ENCODE measurements around the gene ST13.

ST13 gene

DNA sequence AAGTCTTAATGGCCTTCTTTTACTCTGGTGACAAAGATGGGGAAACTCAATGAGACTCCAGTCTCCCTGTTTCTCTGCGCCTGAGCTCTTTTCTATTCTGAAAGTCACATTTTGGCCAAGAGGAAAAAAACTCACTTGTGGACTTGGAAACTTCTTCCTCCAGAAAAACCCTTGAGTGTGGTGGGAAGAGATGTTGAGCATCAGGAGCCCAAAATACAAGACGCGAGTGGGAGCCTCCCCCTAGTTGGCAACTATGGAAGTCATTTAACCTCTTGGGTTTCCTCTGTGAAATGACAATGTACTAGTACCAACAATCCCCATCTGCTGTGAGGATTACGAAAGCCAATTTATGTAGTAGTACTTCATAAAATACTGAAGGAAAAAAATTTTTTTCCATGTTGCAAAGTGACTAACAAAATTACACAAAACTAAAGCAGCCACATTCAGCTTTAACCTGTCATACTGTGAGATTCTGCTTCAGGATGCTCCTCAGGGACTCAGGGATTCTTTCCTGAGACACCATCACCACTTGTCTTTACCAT is 36.8 kb downstream of the ST13 start:
- H3K4me3 ChIP-seq (ENCODE audit: low read depth, low read length), result peak overlapping the region; percentile 93
- TF ChIP-seq, protein P1, sequence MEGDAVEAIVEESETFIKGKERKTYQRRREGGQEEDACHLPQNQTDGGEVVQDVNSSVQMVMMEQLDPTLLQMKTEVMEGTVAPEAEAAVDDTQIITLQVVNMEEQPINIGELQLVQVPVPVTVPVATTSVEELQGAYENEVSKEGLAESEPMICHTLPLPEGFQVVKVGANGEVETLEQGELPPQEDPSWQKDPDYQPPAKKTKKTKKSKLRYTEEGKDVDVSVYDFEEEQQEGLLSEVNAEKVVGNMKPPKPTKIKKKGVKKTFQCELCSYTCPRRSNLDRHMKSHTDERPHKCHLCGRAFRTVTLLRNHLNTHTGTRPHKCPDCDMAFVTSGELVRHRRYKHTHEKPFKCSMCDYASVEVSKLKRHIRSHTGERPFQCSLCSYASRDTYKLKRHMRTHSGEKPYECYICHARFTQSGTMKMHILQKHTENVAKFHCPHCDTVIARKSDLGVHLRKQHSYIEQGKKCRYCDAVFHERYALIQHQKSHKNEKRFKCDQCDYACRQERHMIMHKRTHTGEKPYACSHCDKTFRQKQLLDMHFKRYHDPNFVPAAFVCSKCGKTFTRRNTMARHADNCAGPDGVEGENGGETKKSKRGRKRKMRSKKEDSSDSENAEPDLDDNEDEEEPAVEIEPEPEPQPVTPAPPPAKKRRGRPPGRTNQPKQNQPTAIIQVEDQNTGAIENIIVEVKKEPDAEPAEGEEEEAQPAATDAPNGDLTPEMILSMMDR (IDR thresholded peaks at IDR 0.05; ENCODE audit: control insufficient read depth, extremely low read depth, insufficient read depth), result no peak
- DNase-seq (ENCODE audit: low read depth), result no peak

DNA sequence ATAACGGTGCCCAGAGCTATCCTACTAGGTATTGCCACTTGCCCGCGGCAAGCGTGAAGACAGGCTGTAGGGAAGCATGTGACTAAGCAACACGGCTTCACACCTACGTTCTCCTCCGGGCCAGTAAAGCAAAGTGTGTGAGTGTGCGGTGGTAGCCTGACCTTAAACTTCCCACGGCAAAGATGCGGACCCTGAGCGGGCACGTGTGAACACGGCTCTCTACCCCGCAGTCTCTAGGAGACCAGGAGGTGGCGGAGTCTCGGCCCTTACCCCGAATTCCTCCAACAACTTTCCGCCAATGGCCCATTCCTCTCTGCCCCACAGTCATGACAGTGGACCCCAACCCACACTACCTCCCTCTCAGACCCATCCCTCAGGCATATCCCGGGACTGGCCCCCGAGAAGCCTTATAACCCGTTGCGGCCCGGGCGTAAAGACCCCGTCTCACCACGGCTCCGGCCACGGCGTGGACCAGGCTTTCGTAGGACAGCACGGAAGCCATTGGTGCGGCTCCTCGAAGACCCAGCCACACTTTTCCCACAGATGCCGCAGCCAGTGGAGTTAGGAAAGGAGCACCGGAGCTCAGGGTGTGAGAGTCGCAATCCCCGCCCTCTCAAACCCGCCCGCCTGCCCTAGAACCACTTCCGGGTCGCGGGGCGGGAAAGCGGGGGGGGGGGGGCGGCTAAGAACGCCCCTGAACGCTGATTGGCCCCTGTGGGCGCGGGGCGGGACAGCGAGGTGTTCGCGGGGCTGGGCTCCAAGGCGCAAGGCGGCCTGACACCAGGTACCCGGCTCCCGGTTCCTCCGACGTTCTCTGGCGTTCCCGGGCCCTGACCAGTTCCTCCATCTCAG is 37.5 kb downstream of the ST13 start, which contains the start of gene SLC25A17:
TSS of gene SLC25A17 (minus strand) at position 600 of the 852 bp plus-strand sequence. CDS start at position 502, 98 bp downstream.
- DNase-seq (ENCODE audit: low read depth), result peak; percentile 59
- peak within 1 kb of the TSS; percentile 93 for H3K4me3 ChIP-seq (ENCODE audit: low read depth, low read length)
- TF ChIP-seq, protein P1 (IDR thresholded peaks at IDR 0.05; ENCODE audit: control insufficient read depth, extremely low read depth, insufficient read depth), result 0 out of 2 replicates have a peak, but pooled peaks have one; percentile 27

DNA sequence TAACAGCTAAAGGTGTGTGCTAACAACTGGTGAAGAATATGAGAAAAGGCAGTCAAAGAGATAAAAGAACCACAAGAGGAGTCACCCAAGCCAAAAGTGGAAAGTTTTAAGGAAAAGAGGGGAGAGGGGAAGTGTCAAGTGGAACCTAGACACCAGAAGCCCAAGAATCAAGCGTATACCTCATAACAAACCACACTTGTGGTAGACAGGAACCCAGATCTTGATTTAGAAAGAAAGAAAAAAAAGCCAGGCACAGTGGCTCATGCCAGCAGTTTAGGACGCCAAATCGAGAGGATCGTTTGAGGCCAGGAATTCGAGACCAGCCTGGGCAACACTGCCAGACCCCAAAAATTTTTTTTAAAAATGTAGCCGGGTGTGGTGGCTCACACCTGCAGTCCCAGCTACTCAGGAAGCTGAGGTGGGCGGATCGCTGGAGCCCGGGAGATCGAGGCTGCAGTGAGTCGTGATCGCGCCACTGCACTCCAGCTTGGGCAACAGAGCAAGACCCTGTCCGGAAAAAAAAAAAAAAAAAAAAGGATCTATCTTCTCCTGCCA is 38.2 kb downstream of the ST13 start:
- TF ChIP-seq, protein P1 (IDR thresholded peaks at IDR 0.05; ENCODE audit: control insufficient read depth, extremely low read depth, insufficient read depth), result no peak
- DNase-seq (ENCODE audit: low read depth), result no peak
- peak overlapping the region; percentile 93 for H3K4me3 ChIP-seq (ENCODE audit: low read depth, low read length)

DNA sequence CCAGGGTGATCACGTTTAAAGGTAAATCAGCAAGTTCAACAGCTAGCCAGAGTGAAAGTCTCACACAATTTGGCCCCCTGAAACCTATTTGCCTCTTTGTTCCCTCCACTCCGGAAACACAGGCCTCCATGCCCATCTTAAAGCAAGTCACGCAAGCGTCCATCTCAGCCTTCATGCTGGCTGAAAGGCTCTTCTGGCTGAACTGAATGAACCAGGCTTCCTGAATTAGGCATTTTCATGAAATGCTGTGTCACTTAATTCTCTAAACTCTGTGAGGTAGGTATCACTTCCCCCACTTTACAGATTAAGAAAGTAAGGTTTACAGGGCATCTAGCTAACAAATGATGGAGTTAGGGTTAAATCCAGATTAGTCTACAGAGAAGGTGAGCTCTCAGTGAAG is 38.7 kb downstream of the ST13 start:
- TF ChIP-seq, protein P1 (IDR thresholded peaks at IDR 0.05; ENCODE audit: control insufficient read depth, extremely low read depth, insufficient read depth), result no peak
- no peak for DNase-seq (ENCODE audit: low read depth)
- H3K4me3 ChIP-seq (ENCODE audit: low read depth, low read length), result peak overlapping the region; percentile 93

DNA sequence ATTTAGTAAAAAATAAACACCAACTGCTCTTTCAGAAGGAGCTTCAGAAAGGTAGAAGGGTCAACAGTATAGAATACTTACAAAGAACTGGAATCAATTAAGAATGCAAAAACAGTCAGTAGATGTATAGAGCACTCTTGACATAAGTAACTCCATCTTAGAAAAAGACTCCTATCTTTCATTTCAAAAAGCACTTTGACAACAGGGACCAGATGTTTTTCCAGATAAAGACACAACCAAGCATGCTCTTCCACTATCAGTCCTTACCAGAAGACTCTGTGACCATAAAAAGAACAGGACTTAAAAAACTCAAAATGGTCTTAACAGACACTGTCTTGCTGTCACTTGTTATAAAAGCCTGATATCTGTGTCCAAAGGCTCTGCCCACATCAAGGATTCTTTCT is 42.5 kb downstream of the ST13 start:
- H3K4me3 ChIP-seq (ENCODE audit: low read depth, low read length), result no peak overlapping the region
- TF ChIP-seq, protein P1 (IDR thresholded peaks at IDR 0.05; ENCODE audit: control insufficient read depth, extremely low read depth, insufficient read depth), result no peak
- no peak for DNase-seq (ENCODE audit: low read depth)

DNA sequence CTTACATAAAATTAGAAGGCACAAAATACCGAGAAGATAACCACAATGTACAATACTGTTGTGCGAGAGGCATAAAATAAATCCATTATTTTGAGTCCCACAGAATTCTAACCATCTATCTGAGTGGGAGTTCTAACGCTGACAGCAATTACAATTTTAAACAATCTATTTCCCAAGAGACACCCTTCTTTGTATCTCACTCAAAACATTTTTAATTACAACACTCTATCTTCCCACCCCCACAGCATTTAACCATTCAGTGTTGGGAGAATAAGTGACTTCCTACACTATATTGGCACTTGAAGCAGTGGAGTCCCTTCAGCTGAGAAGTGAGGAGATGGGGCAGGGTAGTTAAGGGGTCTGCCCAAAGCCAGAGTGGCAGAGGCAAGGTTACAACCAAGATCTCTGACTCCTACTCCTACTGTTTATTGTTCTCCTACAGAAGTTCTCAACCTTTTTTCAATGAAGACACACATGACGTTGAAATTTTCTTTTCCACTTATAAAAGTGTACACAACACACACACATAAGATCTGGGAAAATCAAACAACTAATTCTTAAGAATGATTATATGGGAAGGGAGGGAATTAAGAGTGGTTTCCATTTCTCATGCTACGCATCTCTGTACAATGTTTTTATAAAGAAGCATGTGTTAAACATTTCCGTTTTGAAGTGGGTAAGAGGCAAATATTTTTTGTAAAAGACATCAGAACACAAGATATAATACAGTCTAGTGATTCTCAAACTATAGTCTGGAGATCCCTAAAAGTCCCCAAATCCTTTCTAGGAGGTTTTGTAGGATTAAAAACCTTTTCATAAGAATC is 48.2 kb downstream of the ST13 start:
- TF ChIP-seq, protein P1 (IDR thresholded peaks at IDR 0.05; ENCODE audit: control insufficient read depth, extremely low read depth, insufficient read depth), result no peak
- no peak overlapping the region for H3K4me3 ChIP-seq (ENCODE audit: low read depth, low read length)
- DNase-seq (ENCODE audit: low read depth), result no peak
